ENCODE measurements around the gene MAP4. TPM values are rescaled to one million over a fixed set of nuclear protein-coding genes. Genes with fewer than 3 reads are reported as not detected.

Gene MAP4
- total RNA-seq, 1 experiment from 2014 or later = 137 TPM

DNA sequence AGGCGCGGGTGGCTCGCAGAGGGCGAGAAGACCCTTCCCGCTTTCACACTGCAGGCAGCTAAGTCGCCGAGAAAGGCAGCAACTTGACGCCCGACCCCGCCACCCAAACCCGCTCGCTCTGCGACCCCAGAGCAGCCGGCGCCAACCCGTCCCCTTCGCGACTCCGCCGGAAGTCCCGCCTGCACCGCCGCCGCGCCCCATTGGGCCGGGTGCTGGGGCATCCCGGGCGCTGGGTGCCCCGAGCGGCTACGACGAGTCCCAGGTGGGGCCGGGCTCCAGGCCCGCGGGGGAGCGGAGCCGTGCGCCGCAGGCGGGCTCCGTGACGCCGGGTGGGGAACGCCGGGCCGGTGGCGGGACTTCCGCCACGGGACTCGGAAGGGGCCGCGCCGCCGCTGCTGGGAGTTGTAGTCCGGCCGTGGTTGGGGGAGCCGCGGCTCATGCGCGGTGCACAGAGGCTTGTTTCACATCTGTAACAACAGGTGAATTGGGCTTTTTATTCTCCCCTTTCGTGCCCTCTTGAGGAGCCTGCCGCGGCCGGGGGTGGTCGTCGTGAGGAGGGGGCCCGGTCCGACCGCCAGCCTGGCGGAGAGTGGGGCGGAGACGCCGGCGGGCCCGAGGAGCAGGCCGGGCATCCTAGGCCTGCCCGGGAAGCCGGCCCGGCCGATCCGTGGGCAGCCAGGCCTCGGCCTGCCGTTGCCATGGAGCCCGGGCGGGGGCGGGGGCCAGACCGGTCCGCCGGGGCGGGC lies 213.3 kb downstream of the MAP4 start, which contains the start of gene DHX30:
Gene DHX30, plus strand, starts transcription at position 405 of the 746 bp plus-strand sequence. CDS start 7,546 bp downstream, outside the sequence.
- TF ChIP-seq, protein P1, sequence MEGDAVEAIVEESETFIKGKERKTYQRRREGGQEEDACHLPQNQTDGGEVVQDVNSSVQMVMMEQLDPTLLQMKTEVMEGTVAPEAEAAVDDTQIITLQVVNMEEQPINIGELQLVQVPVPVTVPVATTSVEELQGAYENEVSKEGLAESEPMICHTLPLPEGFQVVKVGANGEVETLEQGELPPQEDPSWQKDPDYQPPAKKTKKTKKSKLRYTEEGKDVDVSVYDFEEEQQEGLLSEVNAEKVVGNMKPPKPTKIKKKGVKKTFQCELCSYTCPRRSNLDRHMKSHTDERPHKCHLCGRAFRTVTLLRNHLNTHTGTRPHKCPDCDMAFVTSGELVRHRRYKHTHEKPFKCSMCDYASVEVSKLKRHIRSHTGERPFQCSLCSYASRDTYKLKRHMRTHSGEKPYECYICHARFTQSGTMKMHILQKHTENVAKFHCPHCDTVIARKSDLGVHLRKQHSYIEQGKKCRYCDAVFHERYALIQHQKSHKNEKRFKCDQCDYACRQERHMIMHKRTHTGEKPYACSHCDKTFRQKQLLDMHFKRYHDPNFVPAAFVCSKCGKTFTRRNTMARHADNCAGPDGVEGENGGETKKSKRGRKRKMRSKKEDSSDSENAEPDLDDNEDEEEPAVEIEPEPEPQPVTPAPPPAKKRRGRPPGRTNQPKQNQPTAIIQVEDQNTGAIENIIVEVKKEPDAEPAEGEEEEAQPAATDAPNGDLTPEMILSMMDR (IDR thresholded peaks at IDR 0.05; ENCODE audit: insufficient read depth in 1 of 2, low read depth in 1 of 2, low read length in 1 of 2, severe bottlenecking in 1 of 2, unreplicated experiment in 1 of 2) = no peak
- Mint-ChIP-seq H3K9me3 (ENCODE audit: unreplicated experiment) (no peaks in the 10 kb centered on the region), H3K4me3 (ENCODE audit: unreplicated experiment) (peak within 1 kb of the TSS; percentile 89), H3K4me1 (ENCODE audit: low read depth, unreplicated experiment) (peaks cover 6% of the 10 kb centered on the region), H3K36me3 (ENCODE audit: insufficient read depth, unreplicated experiment) (peaks cover 12% of the 10 kb centered on the region), H3K27me3 (ENCODE audit: insufficient read depth, unreplicated experiment) (no peaks in the 10 kb centered on the region), H3K27ac (ENCODE audit: unreplicated experiment) (peak within 1 kb of the TSS; percentile 92)
- H3K9me3 ChIP-seq = no peaks in the 10 kb centered on the region
- no peaks in the 10 kb centered on the region for H3K27me3 ChIP-seq (replicated peaks; ENCODE audit: control insufficient read depth, insufficient read depth, low read length)
- ChIA-PET POLR2A (no interaction called here), CTCF (no interaction called here)
- peak; percentile 84 to 89 for DNase-seq
- intact Hi-C loops (cut with micrococcal nuclease; ENCODE audit: unreplicated experiment) = loop anchor here (2.0 kb wide), 1 partner anchor 22 kb away; no protein-coding TSS in a partner anchor
- no peaks in the 10 kb centered on the region for H3K36me3 ChIP-seq (ENCODE audit: control insufficient read depth, insufficient read depth, low read length)
- H3K4me3 ChIP-seq (ENCODE audit: low read depth, low read length) = peak within 1 kb of the TSS; percentile 50
- peaks cover 15% of the 10 kb centered on the region for H3K4me1 ChIP-seq
- no TSS peak for BruUV-seq (replicated peaks)

Small RNAs within 50 kb of the gene (microRNA-seq; reads per million reads assigned to microRNA genes)
- gene MIR1226 = 148 reads per million, percentile 74 among the genes with 10 or more reads in this experiment

Other genes with a start within 250 kb of the MAP4 start
- 128 and 139 TPM in 2 replicates for gene SMARCC1, start 234.5 kb downstream of the MAP4 start, total RNA-seq (2022)
- 71.8 and 75.7 TPM in 2 replicates for gene DHX30, start 213.3 kb downstream of the MAP4 start, total RNA-seq (2022)
- gene CDC25A, start 172.0 kb upstream of the MAP4 start, total RNA-seq (2022) = 32.1 and 35.5 TPM in 2 replicates
- gene CAMP, start 207.1 kb upstream of the MAP4 start, total RNA-seq (2022) = not detected in 2 replicates
- 9.7 and 10.9 TPM in 2 replicates for gene ZNF589, start 224.7 kb upstream of the MAP4 start, total RNA-seq (2022)

Measured in Caco-2 (cell line).